BLaER1 (cell line): Measurements from ENCODE around the gene LRP1.

Experiments
- H3K27ac ChIP-seq: shearing (Covaris generic); formaldehyde crosslinking; 2 replicates; pipeline ENCODE4 v1.8.1; 2022
- H3K27me3 ChIP-seq: shearing (Covaris generic); formaldehyde crosslinking; 2 replicates; pipeline ENCODE4 v1.8.1; 2022
- H3K36me3 ChIP-seq: shearing (Covaris generic); formaldehyde crosslinking; 2 replicates; pipeline ENCODE4 v1.8.1; 2022
- H3K4me1 ChIP-seq: shearing (Covaris generic); formaldehyde crosslinking; 2 replicates; pipeline ENCODE4 v1.8.1; 2022
- H3K4me2 ChIP-seq: shearing (Covaris generic); formaldehyde crosslinking; 2 replicates; pipeline ENCODE4 v1.8.1; 2022
- H3K4me3 ChIP-seq: shearing (Covaris generic); formaldehyde crosslinking; 2 replicates; pipeline ENCODE4 v1.8.1; 2022
- H3K9ac ChIP-seq: shearing (Covaris generic); formaldehyde crosslinking; 2 replicates; pipeline ENCODE4 v1.8.1; 2022
- H3K9me3 ChIP-seq: shearing (Covaris generic); formaldehyde crosslinking; 2 replicates; pipeline ENCODE4 v1.8.1; 2022
- H4K20me1 ChIP-seq: shearing (Covaris generic); formaldehyde crosslinking; 2 replicates; pipeline ENCODE4 v1.8.1; 2022
- Cebpa-rat ChIP-seq: shearing (Covaris generic); IDR thresholded peaks from 2 replicates; pipeline ENCODE4 v1.8.1; 2022

LRP1 gene

DNA sequence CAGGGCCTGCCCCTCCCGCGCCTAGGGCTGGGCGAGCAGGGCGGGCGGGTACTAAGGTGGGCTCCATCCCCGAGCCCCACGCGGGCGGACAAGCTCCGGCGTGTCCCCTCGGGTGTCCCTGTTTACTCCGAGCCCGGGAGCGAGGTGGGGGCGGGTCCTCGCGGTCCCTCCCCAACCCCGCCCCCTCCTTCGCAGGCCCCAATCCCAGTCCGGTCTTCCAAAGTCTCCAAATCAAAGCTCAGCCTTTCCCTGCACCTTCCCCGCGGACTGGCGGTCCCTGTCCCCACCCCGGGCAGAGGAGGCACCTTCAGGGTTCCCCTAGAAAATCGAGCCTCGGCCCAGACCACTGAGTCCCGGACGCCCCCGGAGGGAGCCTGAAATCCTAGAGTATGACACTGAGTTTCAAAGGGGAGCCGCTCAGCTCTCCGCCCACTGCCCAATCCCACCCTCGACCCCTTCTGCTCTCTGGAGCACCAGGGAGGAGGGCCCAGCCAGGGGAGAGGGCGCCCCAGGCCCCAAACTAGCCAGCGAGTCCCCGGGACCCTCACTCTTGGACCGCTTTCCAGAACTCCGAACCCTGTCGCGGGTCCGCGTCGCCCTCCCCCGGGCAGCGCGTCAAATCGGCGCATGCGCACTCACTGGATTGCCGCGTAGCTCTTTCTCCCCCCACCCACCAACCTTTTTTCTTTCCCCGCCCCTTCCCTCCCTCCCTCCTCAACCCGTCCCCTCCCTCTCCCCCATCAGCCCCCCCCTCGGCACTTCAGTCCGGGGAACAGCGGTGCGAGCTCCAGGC is at the start of gene LRP1:
TSS of gene LRP1 (plus strand) at position 758 of the 793 bp plus-strand sequence. CDS start 482 bp downstream, outside the sequence.
- peak within 1 kb of the TSS; percentile 97 for H3K4me2 ChIP-seq
- peak within 1 kb of the TSS; percentile 85 for H3K4me3 ChIP-seq
- H3K9me3 ChIP-seq = no peaks in the 10 kb centered on the region
- H3K9ac ChIP-seq = peak within 1 kb of the TSS; percentile 77
- H4K20me1 ChIP-seq = peaks cover 26% of the 10 kb centered on the region
- H3K36me3 ChIP-seq = no peaks in the 10 kb centered on the region
- no peak for TF ChIP-seq Cebpa-rat
- peak within 1 kb of the TSS; percentile 43; the same call in 1 of the 2 replicates for H3K27ac ChIP-seq
- peaks cover 30% of the 10 kb centered on the region for H3K27me3 ChIP-seq
- H3K4me1 ChIP-seq = peaks cover 35% of the 10 kb centered on the region

GRCh38 chr12:57078519-57079404 is 49.5 kb upstream of the LRP1 start, which contains the start of gene NEMP1:
NEMP1 (minus strand) TSS chr12:57078791; CDS start chr12:57078745, 46 bp downstream.
- Histone ChIP-seq H3K27ac (peak within 1 kb of the TSS; percentile 93), H3K27me3 (no peaks in the 10 kb centered on the region)

GRCh38 chr12:57079821-57080220 is 48.5 kb upstream of the LRP1 start:
- no peaks in the 10 kb centered on the region for H3K27me3 ChIP-seq
- peak overlapping the region; percentile 52; the same call in 1 of the 2 replicates for H3K9ac ChIP-seq
- peak overlapping the region; percentile 66 for H3K27ac ChIP-seq
- no peaks in the 10 kb centered on the region for H3K9me3 ChIP-seq
- TF ChIP-seq Cebpa-rat = no peak
- peak overlapping the region; percentile 70 for H3K4me2 ChIP-seq
- peaks cover 22% of the 10 kb centered on the region for H3K4me1 ChIP-seq
- H3K4me3 ChIP-seq = no peak overlapping the region
- H3K36me3 ChIP-seq = peaks cover 17% of the 10 kb centered on the region
- peaks cover 10% of the 10 kb centered on the region; the same call in 1 of the 2 replicates for H4K20me1 ChIP-seq

More at GRCh38 chr12:57078519-57079404, 49.5 kb upstream of the LRP1 start, which contains the start of gene NEMP1:
- Histone ChIP-seq H4K20me1 (peaks cover 10% of the 10 kb centered on the region; the same call in 1 of the 2 replicates), H3K9ac (peak within 1 kb of the TSS; percentile 92), H3K9me3 (no peaks in the 10 kb centered on the region), H3K4me1 (peaks cover 22% of the 10 kb centered on the region), H3K36me3 (peaks cover 25% of the 10 kb centered on the region), H3K4me2 (peak within 1 kb of the TSS; percentile 94), H3K4me3 (peak within 1 kb of the TSS; percentile 88)
- no peak for TF ChIP-seq Cebpa-rat

GRCh38 chr12:57080855-57081254 is 47.4 kb upstream of the LRP1 start:
- Histone ChIP-seq H4K20me1 (peaks cover 10% of the 10 kb centered on the region; the same call in 1 of the 2 replicates), H3K4me2 (no peak overlapping the region)
- TF ChIP-seq Cebpa-rat = no peak

DNA sequence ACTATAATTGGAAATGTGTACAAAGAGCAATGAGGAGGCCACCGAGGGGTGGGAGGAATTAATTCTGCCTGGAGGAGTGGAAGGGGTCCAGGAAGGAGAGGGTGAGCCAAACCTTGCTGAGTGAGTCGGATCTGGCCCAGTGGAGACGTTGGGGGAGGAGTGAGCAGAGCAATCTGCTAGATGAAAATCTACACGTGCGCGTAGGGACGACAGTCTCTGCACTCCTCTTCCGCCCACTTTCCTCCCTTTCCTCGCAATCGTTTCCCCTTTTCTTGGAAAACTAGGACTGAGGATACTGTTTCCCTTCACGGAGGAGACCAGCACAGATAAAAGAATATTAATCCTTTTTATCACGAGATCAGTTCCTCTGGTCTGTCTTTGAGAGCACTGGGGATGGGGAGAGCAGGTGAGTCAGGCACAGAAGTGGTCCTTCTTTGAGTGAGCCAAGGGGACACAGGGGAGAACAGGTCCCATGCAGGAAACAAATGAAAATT is 42.2 kb upstream of the LRP1 start:
- peak overlapping the region; percentile 92 for H3K4me2 ChIP-seq
- TF ChIP-seq Cebpa-rat = no peak
- H3K4me3 ChIP-seq = peak overlapping the region; percentile 80
- H3K9me3 ChIP-seq = no peaks in the 10 kb centered on the region
- H3K27me3 ChIP-seq = no peaks in the 10 kb centered on the region
- H3K9ac ChIP-seq = peak overlapping the region; percentile 91
- H3K36me3 ChIP-seq = peaks cover 6% of the 10 kb centered on the region
- peak overlapping the region; percentile 98 for H3K27ac ChIP-seq
- peaks cover 12% of the 10 kb centered on the region for H4K20me1 ChIP-seq
- peaks cover 33% of the 10 kb centered on the region for H3K4me1 ChIP-seq

More at GRCh38 chr12:57080855-57081254, 47.4 kb upstream of the LRP1 start:
- no peaks in the 10 kb centered on the region for H3K9me3 ChIP-seq
- H3K27me3 ChIP-seq = no peaks in the 10 kb centered on the region
- H3K9ac ChIP-seq = no peak overlapping the region
- H3K4me3 ChIP-seq = no peak overlapping the region
- H3K4me1 ChIP-seq = peaks cover 31% of the 10 kb centered on the region
- H3K27ac ChIP-seq = no peak overlapping the region
- H3K36me3 ChIP-seq = peaks cover 8% of the 10 kb centered on the region

DNA sequence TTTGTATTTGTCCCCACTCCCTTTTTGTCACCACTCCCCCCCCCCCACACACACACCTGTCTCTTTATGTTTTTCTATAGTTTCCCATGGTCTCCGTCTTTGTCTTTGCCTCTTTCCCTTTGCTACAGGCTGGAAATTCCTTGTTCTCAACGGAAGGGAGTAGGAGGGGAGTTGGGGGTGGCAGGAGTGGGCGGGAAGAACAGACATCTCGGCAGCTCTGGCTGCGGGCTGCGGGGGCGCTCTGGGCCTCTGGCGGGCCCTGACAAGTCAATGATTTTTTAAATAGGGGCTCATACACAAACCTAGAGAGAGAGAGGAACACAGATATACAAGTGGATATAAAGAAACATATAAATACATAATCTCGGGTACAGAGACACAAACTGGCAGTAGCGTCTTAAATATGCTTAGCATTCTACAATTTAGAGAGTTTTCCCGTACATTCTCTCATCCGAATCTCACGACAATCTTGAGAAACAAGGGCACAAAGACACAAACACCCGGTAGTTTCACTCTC is 41.7 kb upstream of the LRP1 start:
- peak overlapping the region; percentile 92 for H3K4me2 ChIP-seq
- H3K27me3 ChIP-seq = no peaks in the 10 kb centered on the region
- peaks cover 38% of the 10 kb centered on the region for H3K4me1 ChIP-seq
- H3K9me3 ChIP-seq = no peaks in the 10 kb centered on the region
- peaks cover 17% of the 10 kb centered on the region for H4K20me1 ChIP-seq
- H3K36me3 ChIP-seq = peaks cover 11% of the 10 kb centered on the region
- no peak for TF ChIP-seq Cebpa-rat
- H3K9ac ChIP-seq = peak overlapping the region; percentile 91
- peak overlapping the region; percentile 80 for H3K4me3 ChIP-seq
- peak overlapping the region; percentile 98 for H3K27ac ChIP-seq

DNA sequence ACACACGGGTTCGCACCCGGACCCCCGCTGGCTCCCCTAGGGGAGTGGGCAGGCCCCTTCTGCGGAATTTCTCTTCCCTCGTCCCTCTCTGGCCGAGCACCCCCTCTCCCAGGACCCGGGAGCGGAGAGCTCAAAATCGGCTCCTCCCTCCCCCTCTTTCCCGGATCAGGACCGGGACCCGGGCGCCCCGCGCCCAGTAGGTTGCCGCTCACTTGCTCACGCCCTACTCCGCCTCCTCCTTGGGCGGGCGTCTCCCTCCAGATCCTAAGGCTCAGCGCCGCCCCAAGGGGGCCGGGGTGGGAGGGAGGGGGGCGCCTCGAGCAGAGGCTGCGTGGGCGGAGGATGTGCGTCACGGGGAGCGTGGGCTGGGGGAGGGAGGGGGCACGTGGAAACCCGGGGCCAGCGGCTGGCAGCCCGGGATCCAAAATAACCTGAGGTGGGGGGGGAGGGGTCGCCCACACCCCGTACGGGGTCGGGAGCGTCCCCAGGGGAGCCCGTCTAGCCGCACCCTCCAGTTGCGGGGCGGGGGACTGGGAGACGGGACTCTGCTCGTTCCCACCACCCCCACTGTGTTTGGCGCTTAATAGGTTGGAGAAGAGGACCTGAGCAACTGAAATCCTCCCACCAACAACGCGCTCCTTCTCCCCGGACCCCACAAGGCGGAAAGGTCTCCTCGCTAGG is 41.1 kb upstream of the LRP1 start:
- TF ChIP-seq Cebpa-rat = no peak
- Histone ChIP-seq H3K9me3 (no peaks in the 10 kb centered on the region), H3K4me3 (peak overlapping the region; percentile 80), H3K4me1 (peaks cover 40% of the 10 kb centered on the region), H3K27ac (peak overlapping the region; percentile 98), H3K36me3 (peaks cover 17% of the 10 kb centered on the region), H4K20me1 (peaks cover 23% of the 10 kb centered on the region), H3K27me3 (no peaks in the 10 kb centered on the region), H3K9ac (peak overlapping the region; percentile 91), H3K4me2 (peak overlapping the region; percentile 92)

- no peak for TF ChIP-seq Cebpa-rat
Measured at GRCh38 chr12:57087691-57088353, 40.5 kb upstream of the LRP1 start.

More at GRCh38 chr12:57087691-57088353, 40.5 kb upstream of the LRP1 start:
- Histone ChIP-seq H3K9me3 (no peaks in the 10 kb centered on the region), H3K27me3 (no peaks in the 10 kb centered on the region), H3K9ac (peak overlapping the region; percentile 91), H3K4me1 (peaks cover 40% of the 10 kb centered on the region), H3K4me3 (peak overlapping the region; percentile 80), H3K36me3 (peaks cover 23% of the 10 kb centered on the region), H4K20me1 (peaks cover 30% of the 10 kb centered on the region), H3K27ac (peak overlapping the region; percentile 98), H3K4me2 (peak overlapping the region; percentile 92)
